Pancreas (tissue), 10 donors: Measurements from ENCODE around the gene ADGRD2. TPM values are rescaled to one million over a fixed set of nuclear protein-coding genes. Genes with fewer than 3 reads are reported as not detected.

Source experiments
- ATAC-seq, 4 donors: fragments of 200-7000 bp; cut with Tn5 transposase; one replicate each; pipeline versions ENCODE4 v1.8.0 to v1.9.1; 2020; ENCODE audit warnings: mild to moderate bottlenecking in 4 of 4, moderate library complexity in 4 of 4
- DNase-seq, 6 donors: peaks; one replicate each; pipeline ENCODE4 v3.0.0-alpha.2; 2020
- FAIRE-seq: peaks from 2 replicates; lab custom pipeline; 2012; peaks lifted over from hg19 to GRCh38; lab: Jason Lieb, UNC
- H3K27ac ChIP-seq, 4 donors: fragments of 200-600 bp; sonication (generic); 1 replicate in 3 of 4; 2 replicates in 1 of 4; pipeline versions ENCODE4 v1.5.0 to v1.8.0; 2020
- H3K27me3 ChIP-seq, 4 donors: fragments of 200-600 bp; one replicate each; pipeline ENCODE4 v1.8.0; 2021
- H3K36me3 ChIP-seq, 3 donors: fragments of 200-600 bp; sonication (generic) in 1 of 3; one replicate each; pipeline versions ENCODE4 v1.5.0 to v1.8.0; 2020 to 2021
- H3K4me1 ChIP-seq, 3 donors: fragments of 200-600 bp; one replicate each; pipeline ENCODE4 v1.8.0; 2021
- H3K4me3 ChIP-seq, 4 donors: fragments of 200-600 bp; sonication (generic) in 2 of 4; one replicate each; pipeline versions ENCODE4 v1.5.0 to v1.8.0; 2020 to 2021
- H3K9me3 ChIP-seq, 4 donors: fragments of 200-600 bp; one replicate each; pipeline ENCODE4 v1.8.0; 2021
- WGBS, 2 donors: extraction: QIAGEN DNeasy Blood & Tissue Kit; methylation state at CpG; one replicate each; pipeline ENCODE4 v1.1.7; 2013; 5-methylcytosine and 5-hydroxymethylcytosine counted together
- intact Hi-C, 3 donors: fragments of 100-400 bp; cut with DNase I; formaldehyde crosslinking; loops; one replicate each; pipeline versions ENCODE4 v1.11.1 to v1.14.2; 2022
- polyA plus RNA-seq, 2 donors: library from polyadenylated mRNA; stranded (reverse); fragments of 200-250 nt; gene quantifications; one replicate each; pipeline ENCODE4 v1.2.3, GENCODE V29; 2013
- total RNA-seq, 6 donors: library from RNA; stranded (reverse); fragmentation: NEBNext Ultra II Directional in 4 of 6; extraction: Animal tissue kit (Norgen Biotek cat#: 25700) in 4 of 6; gene quantifications; one replicate each; pipeline versions ENCODE4 v1.2.1 to v1.2.4, GENCODE V29; 2021 to 2023
- TF ChIP-seq, protein P1 (sequence below), 4 donors: fragments of 200-600 bp; sonication (generic) in 3 of 4; IDR thresholded peaks; one replicate each; pipeline versions ENCODE4 v1.5.0 to v1.8.0; 2021; ENCODE audit warnings: antibody characterized with exemption in 4 of 4
- donor health status: healthy with polysubstance abuse.
- donor health status: DM: no; HTN: no; CAD: no; lungs with moderate emphysema.
- donor health status: DM: no; HTN: no; CAD: no.
- donor health status: control.
- donor health status: control.
- donor health status: Bipolar disorder and iron deficiency.
- donor health status: DM: yes; HTN: yes; CAD: no.
- donor health status: DM: no; HTN: no; CAD: no.
- donor health status: DM: no; HTN: no; CAD: no.
- donor health status: DM: yes; HTN: yes; CAD: no.

ADGRD2 gene
- total and polyA plus RNA-seq, 8 donors = 0.23 TPM; not detected in 7

DNA sequence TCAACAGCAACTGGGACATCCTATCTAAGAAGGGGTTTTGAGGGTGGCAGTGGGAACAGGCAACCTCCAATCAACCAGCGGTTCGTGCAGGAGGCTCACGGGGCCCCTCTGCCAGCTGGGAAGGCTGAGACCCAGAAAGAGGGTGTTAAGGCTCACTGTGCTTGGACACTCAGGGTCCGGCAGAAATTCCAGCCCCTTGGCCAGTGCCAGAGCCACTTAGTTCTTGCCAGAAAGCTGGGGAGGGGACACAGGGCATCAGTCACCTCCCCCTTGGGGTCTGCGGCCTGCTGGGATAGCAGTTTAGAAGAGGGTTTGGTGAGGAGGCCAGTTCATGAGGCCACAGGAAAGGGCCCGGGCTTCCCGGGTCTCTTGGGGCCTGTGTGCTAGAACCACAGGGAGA is 20.5 kb downstream of the ADGRD2 start:
- Histone ChIP-seq H3K36me3 (no peaks in the 10 kb centered on the region), H3K9me3 (no peaks in the 10 kb centered on the region), H3K4me1 (no peaks in the 10 kb centered on the region), H3K27me3 (no peaks in the 10 kb centered on the region), H3K4me3 (no peak overlapping the region), H3K27ac (no peak overlapping the region)
- DNase-seq = peak in 1 of 6 donors; percentile 25
- ATAC-seq = no peak
- TF ChIP-seq, protein P1, sequence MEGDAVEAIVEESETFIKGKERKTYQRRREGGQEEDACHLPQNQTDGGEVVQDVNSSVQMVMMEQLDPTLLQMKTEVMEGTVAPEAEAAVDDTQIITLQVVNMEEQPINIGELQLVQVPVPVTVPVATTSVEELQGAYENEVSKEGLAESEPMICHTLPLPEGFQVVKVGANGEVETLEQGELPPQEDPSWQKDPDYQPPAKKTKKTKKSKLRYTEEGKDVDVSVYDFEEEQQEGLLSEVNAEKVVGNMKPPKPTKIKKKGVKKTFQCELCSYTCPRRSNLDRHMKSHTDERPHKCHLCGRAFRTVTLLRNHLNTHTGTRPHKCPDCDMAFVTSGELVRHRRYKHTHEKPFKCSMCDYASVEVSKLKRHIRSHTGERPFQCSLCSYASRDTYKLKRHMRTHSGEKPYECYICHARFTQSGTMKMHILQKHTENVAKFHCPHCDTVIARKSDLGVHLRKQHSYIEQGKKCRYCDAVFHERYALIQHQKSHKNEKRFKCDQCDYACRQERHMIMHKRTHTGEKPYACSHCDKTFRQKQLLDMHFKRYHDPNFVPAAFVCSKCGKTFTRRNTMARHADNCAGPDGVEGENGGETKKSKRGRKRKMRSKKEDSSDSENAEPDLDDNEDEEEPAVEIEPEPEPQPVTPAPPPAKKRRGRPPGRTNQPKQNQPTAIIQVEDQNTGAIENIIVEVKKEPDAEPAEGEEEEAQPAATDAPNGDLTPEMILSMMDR (IDR thresholded peaks at IDR 0.05) = no peak
- 82 to 83% methylated on average over 7 of the region's 7 CpGs for WGBS, 2 donors
- no peak for FAIRE-seq
- intact Hi-C loops = no loop called here

DNA sequence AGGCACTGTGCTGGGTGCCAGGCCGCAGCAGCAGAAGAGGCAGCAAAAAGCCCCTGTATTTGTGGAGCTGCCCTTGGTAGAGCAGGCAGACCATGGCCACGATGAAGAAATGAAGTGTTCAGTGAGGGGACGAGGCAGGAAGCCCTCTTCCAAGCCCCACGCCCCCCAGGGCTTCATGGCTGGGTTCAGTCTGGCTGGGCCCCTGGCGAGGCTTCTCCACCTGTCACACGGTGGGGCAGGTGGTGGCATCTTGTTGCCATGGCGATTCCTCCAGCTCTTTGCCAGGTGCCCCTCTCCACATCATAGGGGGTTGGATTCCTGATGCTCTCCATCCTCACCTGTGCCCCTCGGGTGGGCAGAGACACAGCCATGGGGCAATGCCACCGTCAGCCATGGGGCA is 21.5 kb downstream of the ADGRD2 start:
- ATAC-seq = no peak
- WGBS, 2 donors = 62 to 65% methylated on average over 9 of the region's 9 CpGs
- FAIRE-seq = no peak
- Histone ChIP-seq H3K36me3 (no peaks in the 10 kb centered on the region), H3K9me3 (no peaks in the 10 kb centered on the region), H3K27ac (no peak overlapping the region), H3K4me3 (no peak overlapping the region), H3K27me3 (peaks cover 0 to 8% (median 0%) of the 10 kb centered on the region in 4 donors), H3K4me1 (no peaks in the 10 kb centered on the region)
- intact Hi-C loops = no loop called here
- peak in 1 of 6 donors; percentile 29 for DNase-seq
- TF ChIP-seq, protein P1 (IDR thresholded peaks at IDR 0.05) = no peak

DNA sequence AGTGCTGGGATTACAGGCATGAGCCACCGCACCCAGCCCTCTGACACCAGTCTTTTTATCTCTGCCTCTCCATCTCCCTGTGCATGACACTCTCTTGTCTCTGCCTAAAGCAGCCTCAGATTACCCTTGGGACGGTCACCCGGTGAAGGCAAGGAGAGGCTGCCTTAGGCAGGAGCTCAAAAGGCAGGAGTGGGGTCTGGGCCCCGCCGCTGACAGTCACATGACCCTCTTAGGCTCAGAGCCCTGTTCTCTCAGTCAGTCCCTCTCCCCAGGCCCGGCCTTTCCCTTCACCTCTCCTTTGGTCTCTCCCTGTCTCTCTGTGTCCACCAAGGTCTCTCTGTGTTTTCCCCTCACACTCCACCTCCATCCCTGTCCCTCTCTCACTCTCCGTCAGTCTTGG is 22.5 kb downstream of the ADGRD2 start:
- H3K4me1 ChIP-seq = no peaks in the 10 kb centered on the region
- ATAC-seq (no peak), FAIRE-seq (no peak), DNase-seq (peak in 1 of 6 donors; percentile 20)
- TF ChIP-seq, protein P1 (IDR thresholded peaks at IDR 0.05) = no peak
- no peaks in the 10 kb centered on the region for H3K9me3 ChIP-seq
- peaks cover 0 to 17% (median 2%) of the 10 kb centered on the region in 4 donors for H3K27me3 ChIP-seq
- intact Hi-C loops = no loop called here
- H3K4me3 ChIP-seq = no peak overlapping the region
- 66 to 78% methylated on average over 6 to 7 of the region's 7 CpGs for WGBS, 2 donors
- H3K27ac ChIP-seq = no peak overlapping the region
- no peaks in the 10 kb centered on the region for H3K36me3 ChIP-seq

DNA sequence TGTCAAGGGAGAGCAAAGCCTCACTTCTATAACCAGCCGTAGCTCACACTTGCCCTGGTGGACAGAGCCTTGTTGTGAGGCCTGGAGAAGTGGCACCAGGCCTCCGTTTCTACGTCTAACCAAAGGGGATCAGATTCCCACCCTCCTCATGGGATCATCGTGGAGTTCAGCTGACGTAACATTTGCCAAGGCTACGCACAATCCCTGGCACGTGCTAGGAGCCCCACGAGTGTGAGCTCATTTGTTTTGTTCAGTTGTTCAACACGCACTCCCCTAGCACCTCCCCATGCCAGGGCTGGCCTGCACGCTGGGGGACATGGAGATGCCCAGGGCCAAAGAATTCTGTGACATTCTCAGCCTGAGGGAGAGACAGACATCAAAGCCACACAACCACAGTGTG is 23.1 kb downstream of the ADGRD2 start:
- Histone ChIP-seq H3K27me3 (peaks cover 0 to 20% (median 2%) of the 10 kb centered on the region in 4 donors), H3K36me3 (no peaks in the 10 kb centered on the region), H3K4me1 (no peaks in the 10 kb centered on the region), H3K4me3 (no peak overlapping the region), H3K9me3 (no peaks in the 10 kb centered on the region), H3K27ac (no peak overlapping the region)
- FAIRE-seq (no peak), DNase-seq (peak in 1 of 6 donors; percentile 20), ATAC-seq (no peak)
- WGBS, 2 donors = 69 to 76% methylated on average over 10 of the region's 10 CpGs
- intact Hi-C loops = no loop called here
- TF ChIP-seq, protein P1 (IDR thresholded peaks at IDR 0.05) = no peak

DNA sequence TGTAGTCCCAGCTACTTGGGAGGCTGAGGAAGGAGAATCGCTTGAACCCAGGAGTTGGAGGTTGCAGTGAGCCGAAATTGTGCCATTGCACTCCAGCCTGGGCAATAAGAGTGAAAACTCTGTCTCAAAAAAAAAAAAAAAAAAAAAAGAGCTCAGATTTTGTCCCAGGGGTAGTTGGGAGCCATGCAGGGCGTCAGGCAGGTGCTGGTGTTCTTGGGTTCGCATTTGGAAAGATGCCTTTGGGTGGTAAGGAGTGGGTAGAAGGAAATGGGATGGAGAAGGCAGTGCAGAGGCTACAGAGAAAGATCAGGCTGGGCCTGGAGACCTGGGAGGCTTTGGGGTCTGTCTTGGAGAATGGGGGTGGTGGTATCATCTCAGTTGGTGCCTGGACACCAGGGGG is 23.9 kb downstream of the ADGRD2 start:
- no peak for FAIRE-seq
- intact Hi-C loops = no loop called here
- H3K4me1 ChIP-seq = no peaks in the 10 kb centered on the region
- H3K4me3 ChIP-seq = no peak overlapping the region
- H3K27me3 ChIP-seq = peaks cover 0 to 20% (median 2%) of the 10 kb centered on the region in 4 donors
- no peak overlapping the region for H3K27ac ChIP-seq
- whole genome bisulfite sequencing, 2 donors = 67 to 83% methylated on average over 4 of the region's 4 CpGs
- no peak for DNase-seq
- no peaks in the 10 kb centered on the region for H3K36me3 ChIP-seq
- no peaks in the 10 kb centered on the region for H3K9me3 ChIP-seq
- TF ChIP-seq, protein P1 (IDR thresholded peaks at IDR 0.05) = no peak
- no peak for ATAC-seq
